OCI-LY1 (cell line): ENCODE results near the gene SIRPA.

Experiments used
- H2AFZ ChIP-seq: fragments of 200-600 bp; sonication (generic), shearing (Covaris generic); 2 replicates; pipeline ENCODE4 v1.6.0; 2014; ENCODE audit warnings: antibody characterized with exemption, mild to moderate bottlenecking, low read length
- H3F3A ChIP-seq: fragments of 200-600 bp; sonication (generic), shearing (Covaris generic); 2 replicates; pipeline ENCODE4 v1.6.0; 2014; ENCODE audit warnings: mild to moderate bottlenecking, antibody characterized with exemption, low read length, moderate library complexity; ENCODE audit not compliant: insufficient read depth
- H3K27ac ChIP-seq: fragments of 200-600 bp; sonication (generic); 2 replicates; pipeline ENCODE4 v1.5.1; 2014; ENCODE audit warnings: low read length, mixed run types, mild to moderate bottlenecking, low read depth; ENCODE audit not compliant: poor library complexity, severe bottlenecking
- H3K27me3 ChIP-seq: fragments of 200-600 bp; sonication (generic); 2 replicates; pipeline ENCODE4 v1.6.0; 2014; ENCODE audit warnings: antibody characterized with exemption, mild to moderate bottlenecking, low read length, moderate library complexity; ENCODE audit not compliant: insufficient read depth
- H3K36me3 ChIP-seq: fragments of 200-600 bp; sonication (generic); 2 replicates; pipeline ENCODE4 v1.6.1; 2014; ENCODE audit warnings: mild to moderate bottlenecking, antibody characterized with exemption, low read length, moderate library complexity, mixed read lengths; ENCODE audit not compliant: insufficient read depth
- H3K4me1 ChIP-seq: fragments of 200-600 bp; sonication (generic); 2 replicates; pipeline ENCODE4 v1.5.1; 2014; ENCODE audit warnings: mild to moderate bottlenecking, low read length, moderate library complexity; ENCODE audit not compliant: insufficient read depth, severe bottlenecking
- H3K4me2 ChIP-seq: fragments of 200-600 bp; sonication (generic), shearing (Covaris generic); 2 replicates; pipeline ENCODE4 v1.6.1; 2014; ENCODE audit warnings: low read length
- H3K4me3 ChIP-seq: fragments of 200-600 bp; sonication (generic); 2 replicates; pipeline ENCODE4 v1.5.1; 2014; ENCODE audit warnings: low read length, low read depth, mild to moderate bottlenecking, mixed read lengths; ENCODE audit not compliant: poor library complexity, severe bottlenecking
- H3K79me2 ChIP-seq: fragments of 200-600 bp; shearing (Covaris generic); 2 replicates; pipeline ENCODE4 v1.6.1; 2016; ENCODE audit warnings: mixed run types, low read length, mixed read lengths; ENCODE audit not compliant: insufficient read depth
- H3K9ac ChIP-seq: fragments of 200-600 bp; sonication (generic), shearing (Covaris generic); 2 replicates; pipeline ENCODE4 v1.6.1; 2014; ENCODE audit warnings: mild to moderate bottlenecking, low read length, mixed read lengths
- H3K9me2 ChIP-seq: fragments of 200-600 bp; sonication (generic), shearing (Covaris generic); 2 replicates; pipeline ENCODE4 v1.6.1; 2014; ENCODE audit warnings: low read depth, mild to moderate bottlenecking, low read length, mixed read lengths
- H3K9me3 ChIP-seq: fragments of 200-600 bp; shearing (Covaris generic); 2 replicates; pipeline ENCODE4 v1.6.1; 2014; ENCODE audit warnings: low read length, mixed read lengths
- H4K20me1 ChIP-seq: fragments of 200-600 bp; sonication (generic), shearing (Covaris generic); 2 replicates; pipeline ENCODE4 v1.6.0; 2016; ENCODE audit warnings: mild to moderate bottlenecking, low read length; ENCODE audit not compliant: insufficient read depth
- CTCF ChIP-seq: fragments of 200-600 bp; sonication (generic), shearing (Covaris generic); IDR thresholded peaks from 2 replicates; pipeline ENCODE4 v1.5.1; 2017; ENCODE audit warnings: mild to moderate bottlenecking, antibody characterized with exemption, low read length, moderate library complexity, mixed read lengths
- EZH2 ChIP-seq: fragments of 200-600 bp; sonication (generic), shearing (Covaris generic); IDR thresholded peaks from 2 replicates; pipeline ENCODE4 v1.8.0; 2017; ENCODE audit warnings: borderline replicate concordance, mixed run types, mild to moderate bottlenecking, antibody characterized with exemption, low read length, moderate library complexity, mixed read lengths

The SIRPA gene

GRCh38 chr20:1935696-1936366 is 40.6 kb downstream of the SIRPA start:
- H3F3A ChIP-seq, result no peaks in the 10 kb centered on the region
- H3K27ac ChIP-seq, result no peak overlapping the region
- H3K4me1 ChIP-seq, result no peaks in the 10 kb centered on the region
- no peak overlapping the region for H3K4me3 ChIP-seq
- no peaks in the 10 kb centered on the region for H3K9me3 ChIP-seq
- no peaks in the 10 kb centered on the region for H3K9me2 ChIP-seq
- H3K4me2 ChIP-seq, result no peak overlapping the region
- no peak overlapping the region for H3K9ac ChIP-seq
- H4K20me1 ChIP-seq, result no peaks in the 10 kb centered on the region
- no peaks in the 10 kb centered on the region for H3K36me3 ChIP-seq
- no peaks in the 10 kb centered on the region for H3K79me2 ChIP-seq
- H3K27me3 ChIP-seq, result 0 out of 2 replicates have a peak, but pooled peaks cover 1% of the 10 kb centered on the region
- TF ChIP-seq EZH2, result no peak
- no peak for TF ChIP-seq CTCF
- H2AFZ ChIP-seq, result no peak overlapping the region

- H3K9me2 ChIP-seq, result no peaks in the 10 kb centered on the region
- H2AFZ ChIP-seq, result no peak overlapping the region
- no peak overlapping the region for H3K27ac ChIP-seq
- no peaks in the 10 kb centered on the region for H3F3A ChIP-seq
- H4K20me1 ChIP-seq, result no peaks in the 10 kb centered on the region
- no peaks in the 10 kb centered on the region for H3K79me2 ChIP-seq
- H3K4me1 ChIP-seq, result no peaks in the 10 kb centered on the region
- TF ChIP-seq CTCF, result no peak
- TF ChIP-seq EZH2, result no peak
- no peak overlapping the region for H3K9ac ChIP-seq
- no peak overlapping the region for H3K4me2 ChIP-seq
- H3K36me3 ChIP-seq, result no peaks in the 10 kb centered on the region
- no peaks in the 10 kb centered on the region for H3K9me3 ChIP-seq
- 0 out of 2 replicates have a peak, but pooled peaks cover 4% of the 10 kb centered on the region for H3K27me3 ChIP-seq
- H3K4me3 ChIP-seq, result no peak overlapping the region
Observed at GRCh38 chr20:1937316-1937976, 42.2 kb downstream of the SIRPA start.

- no peak overlapping the region for H3K9ac ChIP-seq
- no peak overlapping the region for H2AFZ ChIP-seq
- H3K4me3 ChIP-seq, result no peak overlapping the region
- TF ChIP-seq EZH2, result no peak
- no peak for TF ChIP-seq CTCF
- H3K79me2 ChIP-seq, result no peaks in the 10 kb centered on the region
- H4K20me1 ChIP-seq, result no peaks in the 10 kb centered on the region
- no peaks in the 10 kb centered on the region for H3K9me3 ChIP-seq
- no peaks in the 10 kb centered on the region for H3F3A ChIP-seq
- no peaks in the 10 kb centered on the region for H3K36me3 ChIP-seq
- no peak overlapping the region for H3K4me2 ChIP-seq
- H3K27me3 ChIP-seq, result 0 out of 2 replicates have a peak, but pooled peaks cover 4% of the 10 kb centered on the region
- H3K27ac ChIP-seq, result no peak overlapping the region
- no peaks in the 10 kb centered on the region for H3K9me2 ChIP-seq
- H3K4me1 ChIP-seq, result no peaks in the 10 kb centered on the region
Observed at GRCh38 chr20:1938464-1939269, 43.5 kb downstream of the SIRPA start.
